Progenitor cell of endocrine pancreas (in vitro differentiated cells): ENCODE results near the gene FARSB. TPM values are rescaled to one million over a fixed set of nuclear protein-coding genes. Genes with fewer than 3 reads are reported as not detected.

Experiments used
- DNase-seq: peaks from one replicate; pipeline ENCODE4 v3.0.0; 2021; ENCODE audit warnings: low spot score; ENCODE audit not compliant: unreplicated experiment
- H3K27ac Mint-ChIP-seq: 2 replicates; pipeline ENCODE4 v1.8.0; 2021; ENCODE audit warnings: mild to moderate bottlenecking, moderate library complexity, mixed read lengths
- H3K27me3 Mint-ChIP-seq: 2 replicates; pipeline ENCODE4 v1.8.0; 2021; ENCODE audit warnings: mixed read lengths
- H3K36me3 Mint-ChIP-seq: 2 replicates; pipeline ENCODE4 v1.8.0; 2022; ENCODE audit warnings: mixed read lengths; ENCODE audit not compliant: insufficient read depth
- H3K4me1 Mint-ChIP-seq: 2 replicates; pipeline ENCODE4 v1.8.0; 2021; ENCODE audit warnings: low read depth, mixed read lengths
- H3K4me3 Mint-ChIP-seq: 2 replicates; pipeline ENCODE4 v1.8.0; 2021; ENCODE audit warnings: low read depth, mild to moderate bottlenecking, moderate library complexity, mixed read lengths
- H3K9me3 Mint-ChIP-seq: 2 replicates; pipeline ENCODE4 v1.8.0; 2021; ENCODE audit warnings: low read depth, mixed read lengths
- CTCF ChIP-seq: fragments of 200-600 bp; sonication (generic); IDR thresholded peaks from one replicate; pipeline ENCODE4 v1.5.0; 2021; ENCODE audit warnings: antibody characterized with exemption, mild to moderate bottlenecking; ENCODE audit not compliant: unreplicated experiment
- total RNA-seq: library from RNA; stranded (reverse); gene quantifications from 2 replicates; pipeline ENCODE4 v1.2.1, GENCODE V29; 2021

FARSB gene
- total RNA-seq, 1 donor from 2014 or later, result 18.5 TPM

- no peak for TF ChIP-seq CTCF
- no peaks in the 10 kb centered on the region for H3K27me3 Mint-ChIP-seq
- DNase-seq, result no peak
- H3K27ac Mint-ChIP-seq, result no peak overlapping the region
- H3K4me1 Mint-ChIP-seq, result peaks cover 19% of the 10 kb centered on the region
- no peak overlapping the region for H3K4me3 Mint-ChIP-seq
- H3K9me3 Mint-ChIP-seq, result no peaks in the 10 kb centered on the region
- H3K36me3 Mint-ChIP-seq, result peaks cover 17% of the 10 kb centered on the region
Observed at GRCh38 chr2:222569826-222570225, 86.1 kb downstream of the FARSB start.

GRCh38 chr2:222568865-222569264 is 87.0 kb downstream of the FARSB start:
- Mint-ChIP-seq H3K27ac (no peak overlapping the region), H3K4me1 (peaks cover 19% of the 10 kb centered on the region), H3K4me3 (no peak overlapping the region), H3K27me3 (no peaks in the 10 kb centered on the region), H3K9me3 (no peaks in the 10 kb centered on the region), H3K36me3 (peaks cover 14% of the 10 kb centered on the region)
- no peak for TF ChIP-seq CTCF
- no peak for DNase-seq

- H3K4me3 Mint-ChIP-seq, result no peak overlapping the region
- H3K36me3 Mint-ChIP-seq, result peaks cover 10% of the 10 kb centered on the region
- no peak for DNase-seq
- H3K9me3 Mint-ChIP-seq, result no peaks in the 10 kb centered on the region
- H3K27ac Mint-ChIP-seq, result no peak overlapping the region
- no peaks in the 10 kb centered on the region for H3K4me1 Mint-ChIP-seq
- TF ChIP-seq CTCF, result no peak
- peaks cover 9% of the 10 kb centered on the region for H3K27me3 Mint-ChIP-seq
Observed at GRCh38 chr2:222566229-222566628, 89.7 kb downstream of the FARSB start.

- TF ChIP-seq CTCF, result no peak
- H3K36me3 Mint-ChIP-seq, result peaks cover 10% of the 10 kb centered on the region
- H3K4me3 Mint-ChIP-seq, result no peak overlapping the region
- DNase-seq, result no peak
- no peaks in the 10 kb centered on the region for H3K4me1 Mint-ChIP-seq
- peaks cover 9% of the 10 kb centered on the region for H3K27me3 Mint-ChIP-seq
- no peak overlapping the region for H3K27ac Mint-ChIP-seq
- H3K9me3 Mint-ChIP-seq, result no peaks in the 10 kb centered on the region
Observed at GRCh38 chr2:222563936-222564335, 92.0 kb downstream of the FARSB start.

GRCh38 chr2:222563106-222563718 is 92.7 kb downstream of the FARSB start:
- Mint-ChIP-seq H3K9me3 (no peaks in the 10 kb centered on the region), H3K4me3 (no peak overlapping the region), H3K27ac (no peak overlapping the region), H3K27me3 (peaks cover 11% of the 10 kb centered on the region), H3K4me1 (no peaks in the 10 kb centered on the region), H3K36me3 (peaks cover 13% of the 10 kb centered on the region)
- no peak for DNase-seq
- TF ChIP-seq CTCF, result no peak
